ENCODE measurements around the gene STUB1.

DNA sequence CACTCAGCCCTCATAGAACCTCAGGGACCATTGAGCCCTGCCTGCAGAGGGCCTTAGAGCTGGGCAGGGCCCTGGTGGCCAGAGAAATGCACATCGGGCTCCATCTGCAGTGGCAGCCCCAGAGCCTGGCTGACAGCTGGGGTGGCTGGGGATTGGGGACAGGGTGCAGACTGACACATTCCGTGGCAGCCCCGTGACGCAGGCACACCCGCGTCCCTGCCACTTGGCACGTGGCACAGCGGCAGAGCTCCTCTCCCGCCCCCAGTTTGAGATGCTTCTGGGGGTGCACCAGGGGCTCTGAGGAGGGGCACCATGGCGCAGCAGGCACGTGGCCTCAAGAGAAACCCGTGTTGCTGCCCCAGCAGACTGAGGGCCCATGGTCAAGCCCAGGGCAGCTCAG, 23.2 kb downstream of the STUB1 start:
- TF ChIP-seq EZH2phosphoT487 (IDR thresholded peaks at IDR 0.05; ENCODE audit: borderline replicate concordance, low read depth, low read length), result no peak
- TF ChIP-seq, protein P1, sequence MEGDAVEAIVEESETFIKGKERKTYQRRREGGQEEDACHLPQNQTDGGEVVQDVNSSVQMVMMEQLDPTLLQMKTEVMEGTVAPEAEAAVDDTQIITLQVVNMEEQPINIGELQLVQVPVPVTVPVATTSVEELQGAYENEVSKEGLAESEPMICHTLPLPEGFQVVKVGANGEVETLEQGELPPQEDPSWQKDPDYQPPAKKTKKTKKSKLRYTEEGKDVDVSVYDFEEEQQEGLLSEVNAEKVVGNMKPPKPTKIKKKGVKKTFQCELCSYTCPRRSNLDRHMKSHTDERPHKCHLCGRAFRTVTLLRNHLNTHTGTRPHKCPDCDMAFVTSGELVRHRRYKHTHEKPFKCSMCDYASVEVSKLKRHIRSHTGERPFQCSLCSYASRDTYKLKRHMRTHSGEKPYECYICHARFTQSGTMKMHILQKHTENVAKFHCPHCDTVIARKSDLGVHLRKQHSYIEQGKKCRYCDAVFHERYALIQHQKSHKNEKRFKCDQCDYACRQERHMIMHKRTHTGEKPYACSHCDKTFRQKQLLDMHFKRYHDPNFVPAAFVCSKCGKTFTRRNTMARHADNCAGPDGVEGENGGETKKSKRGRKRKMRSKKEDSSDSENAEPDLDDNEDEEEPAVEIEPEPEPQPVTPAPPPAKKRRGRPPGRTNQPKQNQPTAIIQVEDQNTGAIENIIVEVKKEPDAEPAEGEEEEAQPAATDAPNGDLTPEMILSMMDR (conservative IDR thresholded peaks at IDR 0.05; ENCODE audit: low read length), result no peak

Data from OCI-LY7 (cell line).